ENCODE measurements around the gene LRRC53.

The LRRC53 gene

DNA sequence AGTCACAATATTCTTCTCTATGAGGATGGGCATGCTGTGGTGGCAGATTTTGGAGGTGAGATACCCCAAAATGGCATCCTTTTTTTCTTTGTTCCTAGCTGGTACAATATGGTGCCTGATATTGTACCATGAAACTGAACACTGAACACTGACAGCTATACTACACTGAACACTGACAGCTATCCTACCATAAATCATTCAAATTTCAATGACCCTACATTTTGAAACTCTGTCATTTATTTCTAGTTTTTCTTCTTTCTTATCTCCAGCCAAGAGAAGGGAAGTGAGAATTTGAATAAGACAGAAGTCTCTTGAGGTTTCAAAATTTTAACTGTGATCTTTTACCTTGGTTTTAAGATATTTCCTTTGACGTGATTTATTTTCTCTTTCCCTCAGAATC lies 76.3 kb downstream of the LRRC53 start:
- no peak for DNase-seq (ENCODE audit: low read depth, low spot score)

DNA sequence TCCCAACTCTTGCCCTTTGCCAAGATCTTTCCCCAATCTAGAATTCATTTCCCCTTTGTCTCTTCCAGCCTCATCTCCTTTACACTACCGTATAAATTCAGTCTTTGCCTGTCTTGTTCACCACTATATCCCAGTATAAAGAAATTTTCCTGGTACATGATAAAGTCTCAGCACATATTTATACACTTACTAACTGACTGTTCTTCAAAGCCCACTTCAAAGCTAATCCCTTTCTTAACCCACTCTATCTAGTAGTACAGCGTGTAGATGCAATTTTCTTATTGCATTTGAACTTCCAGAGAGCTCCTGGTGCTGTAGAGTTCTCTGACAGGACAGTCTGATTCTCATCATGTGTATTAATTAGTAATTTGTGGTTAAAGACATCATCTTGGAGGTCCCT lies 78.1 kb downstream of the LRRC53 start:
- no peak for DNase-seq (ENCODE audit: low read depth, low spot score)

DNA sequence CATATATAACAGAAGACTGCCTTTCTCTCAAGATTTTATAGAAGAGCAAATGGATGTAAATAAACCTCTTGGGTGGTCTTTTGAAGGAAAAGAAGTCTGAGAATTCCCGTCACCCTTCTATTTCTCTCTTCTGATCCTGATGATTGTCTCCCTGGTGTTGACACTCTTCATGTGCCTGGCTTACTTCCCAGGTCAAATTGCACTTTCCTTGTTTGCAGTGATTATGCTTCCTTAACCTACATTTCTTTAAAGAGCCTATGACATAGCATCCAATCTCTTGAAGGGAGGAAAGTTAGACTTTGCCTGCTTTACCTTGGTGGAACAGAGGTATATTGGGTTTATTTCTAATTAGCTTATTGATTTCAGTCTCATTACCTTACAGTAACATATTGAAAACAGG lies 80.1 kb downstream of the LRRC53 start:
- DNase-seq (ENCODE audit: low read depth, low spot score) = no peak

DNA sequence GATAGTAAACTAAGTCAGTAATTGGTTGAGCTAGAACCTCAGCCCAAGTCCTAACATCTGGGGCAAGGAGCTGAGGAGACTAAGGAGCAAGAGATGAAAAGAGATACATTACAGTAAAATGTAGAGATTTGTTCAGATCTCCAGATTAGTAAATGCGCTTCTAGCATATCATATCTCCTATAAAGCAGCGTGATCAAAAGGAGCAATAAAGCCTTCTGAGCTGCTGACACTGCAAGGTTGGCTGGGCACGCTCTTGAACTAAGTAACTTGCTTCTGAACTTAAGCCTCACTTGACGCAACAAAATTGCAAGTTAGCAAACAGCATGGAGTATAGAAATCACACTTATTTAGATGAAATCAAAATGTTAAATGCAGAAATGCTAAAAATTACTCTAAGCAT lies 80.9 kb downstream of the LRRC53 start:
- no peak for DNase-seq (ENCODE audit: low read depth, low spot score)

DNA sequence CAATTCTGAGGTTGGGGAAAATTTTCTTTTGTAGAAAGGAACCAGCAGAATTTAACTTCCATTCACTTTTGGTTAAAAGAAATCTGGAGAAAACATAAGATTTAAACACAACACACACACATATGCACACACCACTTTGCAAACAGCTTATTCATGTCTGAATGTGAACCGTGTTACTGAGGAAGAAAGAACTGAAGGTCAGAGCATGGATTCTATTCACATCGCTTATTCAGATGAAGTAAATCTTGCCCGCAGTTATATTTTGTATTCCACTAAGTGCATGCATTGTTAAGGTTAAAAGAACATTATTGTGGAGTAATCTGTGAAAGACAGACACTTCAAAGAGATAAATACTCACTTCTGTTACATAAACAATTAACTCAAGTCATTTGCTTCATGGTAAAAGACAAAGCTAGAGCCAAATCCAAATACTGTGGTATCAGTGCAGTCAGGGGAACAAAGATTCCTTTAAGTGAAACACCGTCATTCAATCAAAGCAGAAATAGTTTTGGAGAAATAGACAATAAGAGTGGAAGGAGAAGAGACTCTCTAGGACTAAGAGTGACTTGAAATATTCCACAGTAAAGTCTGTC lies 82.0 kb downstream of the LRRC53 start:
- DNase-seq (ENCODE audit: low read depth, low spot score) = no peak

DNA sequence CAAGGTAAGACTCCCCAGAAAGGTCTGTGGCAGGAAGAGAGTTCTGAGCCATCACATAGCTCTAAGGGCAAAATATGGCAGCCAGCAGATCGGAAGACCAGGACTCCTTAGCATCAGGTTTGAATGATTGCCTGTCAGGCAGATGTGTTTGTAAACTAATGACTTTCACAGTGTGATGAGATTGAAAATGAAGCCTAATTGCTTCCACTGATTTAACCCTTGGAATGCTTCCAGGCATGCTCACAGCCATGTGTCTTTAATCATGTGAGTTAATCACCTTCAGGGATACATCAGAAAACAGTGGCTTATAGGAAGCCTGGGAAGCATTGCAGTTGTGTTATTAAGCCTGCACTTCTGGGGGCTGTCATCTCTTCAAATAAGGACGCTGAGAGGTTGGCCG lies 82.8 kb downstream of the LRRC53 start:
- no peak for DNase-seq (ENCODE audit: low read depth, low spot score)

GRCh38 chr1:74427681-74428080 lies 84.7 kb downstream of the LRRC53 start:
- no peak for DNase-seq (ENCODE audit: low read depth, low spot score)

DNA sequence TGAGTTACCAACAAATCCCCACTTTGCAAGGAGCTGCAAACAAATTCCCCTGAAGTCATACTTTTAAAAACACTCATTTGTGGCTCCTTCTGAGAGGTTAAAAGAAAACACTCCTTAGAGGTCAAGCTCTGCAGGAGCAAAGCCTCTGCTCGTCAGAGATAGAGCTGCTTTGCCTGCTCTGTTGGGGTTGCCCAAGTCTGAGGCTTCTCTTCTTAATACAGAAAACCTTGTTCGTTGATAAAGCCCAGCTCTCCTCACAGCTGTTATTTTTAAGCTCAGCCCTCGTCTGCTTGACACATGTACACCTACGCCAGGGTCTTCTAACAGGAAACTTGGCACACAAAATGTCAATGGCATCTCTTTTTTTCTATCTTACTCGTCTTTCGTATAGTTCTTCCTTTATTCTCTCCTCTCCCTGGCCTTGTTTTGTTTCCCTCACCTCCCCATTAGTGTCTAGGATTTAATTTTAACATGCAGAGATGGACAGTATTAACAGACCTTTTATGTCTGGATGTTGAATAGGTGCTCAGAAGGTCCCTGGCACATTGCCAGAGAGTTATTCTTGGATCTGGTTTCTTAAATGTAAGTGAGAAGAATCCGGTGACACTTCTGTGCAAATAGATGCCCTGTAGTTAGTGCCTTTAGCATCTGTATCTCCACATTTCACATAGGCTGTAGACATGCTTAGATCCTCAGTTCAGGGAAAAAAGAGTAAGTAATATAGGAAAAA lies 86.0 kb downstream of the LRRC53 start:
- DNase-seq (ENCODE audit: low read depth, low spot score) = no peak

- no peak for DNase-seq (ENCODE audit: low read depth, low spot score)
Observed at GRCh38 chr1:74425676-74426075, 86.7 kb downstream of the LRRC53 start.

- DNase-seq (ENCODE audit: low read depth, low spot score) = no peak
Observed at GRCh38 chr1:74423471-74423870, 88.9 kb downstream of the LRRC53 start.

DNA sequence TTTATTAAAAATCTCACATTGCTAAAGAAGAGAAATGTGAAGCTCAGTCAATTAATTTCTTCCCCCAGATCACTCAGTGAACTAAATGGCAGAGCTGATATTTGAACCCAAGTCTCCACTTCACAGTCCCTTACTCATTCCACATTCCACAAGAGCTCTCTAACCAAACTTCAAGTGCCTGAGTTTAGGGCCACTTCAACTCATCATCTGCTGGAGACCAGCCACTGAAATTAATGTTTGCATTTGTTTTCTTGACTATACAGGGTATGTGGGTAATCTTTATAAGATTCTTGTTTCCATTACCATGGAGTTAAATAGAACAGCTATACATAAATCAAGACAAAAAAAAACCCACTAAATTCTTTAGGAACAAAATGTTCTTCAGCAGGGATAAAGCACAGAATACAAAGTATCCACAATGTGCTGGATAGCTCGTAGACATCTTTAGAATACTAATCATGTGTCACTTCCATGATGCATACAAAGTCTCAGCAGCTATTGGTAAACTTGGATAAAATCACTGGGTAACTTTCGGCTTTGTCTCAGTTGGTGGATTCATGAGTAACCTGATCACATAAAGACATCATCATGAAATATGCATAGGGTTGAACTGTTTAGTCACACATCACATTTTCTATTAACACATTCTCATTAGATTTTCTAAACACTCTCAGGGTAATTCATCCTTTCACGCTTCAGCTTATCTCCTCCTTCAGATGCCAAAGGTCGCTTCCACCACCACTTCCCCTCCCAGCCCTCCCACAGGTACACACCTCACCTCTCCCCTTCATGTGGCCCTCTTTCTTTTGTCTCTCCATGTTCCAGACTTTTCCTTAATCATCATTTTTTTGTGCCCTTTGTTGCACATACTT lies 89.8 kb downstream of the LRRC53 start:
- DNase-seq (ENCODE audit: low read depth, low spot score) = no peak

GRCh38 chr1:74420467-74420866 lies 91.9 kb downstream of the LRRC53 start:
- no peak for DNase-seq (ENCODE audit: low read depth, low spot score)
